ENCODE measurements around the gene EMP2.
"Not testable (repeated sequence)": the region's sequence is repeated elsewhere in the genome, so short reads cannot be mapped to it uniquely, and the experiment has no call there.

- TF ChIP-seq POLR2A (IDR thresholded peaks at IDR 0.05); CTCF (IDR thresholded peaks at IDR 0.05 in 4 of 5, conservative IDR thresholded peaks at IDR 0.05 in 1 of 5): not testable (repeated sequence)
Measured at GRCh38 chr16:10621216-10621949, 41.0 kb upstream of the EMP2 start.
